K562 (cell line): ENCODE measurements around the gene YAF2. TPM values are rescaled to one million over a fixed set of nuclear protein-coding genes. Genes with fewer than 3 reads are reported as not detected.

Experiments used
- ATAC-seq: fragments of 200-7000 bp; cut with Tn5 transposase; 3 replicates; pipeline ENCODE4 v1.9.1; 2020; ENCODE audit warnings: moderate library complexity
- BruUV-seq: library from RNA; stranded (reverse); fragments of 400-500 nt; replicated peaks from 2 replicates; lab custom pipeline; 2021; lab: Mats Ljungman, UMichigan
- CTCF ChIA-PET: fragments of 300-600 bp; formaldehyde crosslinking; extraction: SDS; loops from one replicate; lab custom pipeline; 2021; ENCODE audit warnings: low intra/inter-chr PET ratio; lab: Yijun Ruan, JAX
- POLR2A ChIA-PET: fragments of 300-600, 350-650 bp; sonication (Branson Sonifier 250); formaldehyde crosslinking; extraction: SDS; loops from one replicate; lab custom pipeline; 2021; ENCODE audit warnings: antibody characterized with exemption, inconsistent platforms; lab: Yijun Ruan, JAX
- DNase-seq, 4 experiments: peaks; one replicate each; pipeline versions ENCODE4 v3.0.0 to v3.0.0-alpha.2; 2011 to 2018; ENCODE audit warnings: low spot score in 3 of 4, mixed read lengths in 3 of 4; ENCODE audit errors: extremely low read depth in 1 of 4
- FAIRE-seq: peaks from 2 replicates; lab custom pipeline; 2011; peaks lifted over from hg19 to GRCh38; lab: Jason Lieb, UNC
- H2AFZ ChIP-seq: 2 replicates; pipeline ENCODE4 v1.6.0; 2011; ENCODE audit warnings: low read depth, low read length, control low read depth, inconsistent platforms
- H3K27ac ChIP-seq: fragments of 200-600 bp; 3 replicates; pipeline ENCODE4 v1.8.0; 2011; ENCODE audit warnings: low read depth, mild to moderate bottlenecking, control low read depth, inconsistent platforms, low read length, moderate library complexity, mixed read lengths; ENCODE audit errors: extremely low read depth
- H3K27me3 ChIP-seq, 2 experiments: fragments of 300-600 bp in 1 of 2; 2 replicates in 1 of 2; 3 replicates in 1 of 2; pipeline versions ENCODE4 v1.6.0 to v1.8.0; 2011; ENCODE audit warnings: inconsistent platforms in 2 of 2, low read length in 2 of 2, mild to moderate bottlenecking in 1 of 2, mixed read lengths in 1 of 2, moderate library complexity in 1 of 2; ENCODE audit not compliant: control insufficient read depth in 2 of 2, insufficient read depth in 2 of 2
- H3K36me3 ChIP-seq: fragments of 300-600 bp; 3 replicates; pipeline ENCODE4 v1.8.0; 2011; ENCODE audit warnings: mild to moderate bottlenecking, low read length, inconsistent platforms; ENCODE audit not compliant: control insufficient read depth, insufficient read depth
- H3K4me1 ChIP-seq, 2 experiments: fragments of 200-600 bp in 1 of 2; replicated peaks in 1 of 2; 2 replicates in 1 of 2; 3 replicates in 1 of 2; pipeline versions ENCODE4 v1.5.1 to v1.8.0; 2011; ENCODE audit warnings: inconsistent platforms in 2 of 2, low read length in 2 of 2, mild to moderate bottlenecking in 1 of 2, mixed read lengths in 1 of 2, moderate library complexity in 1 of 2; ENCODE audit not compliant: control insufficient read depth in 2 of 2, insufficient read depth in 2 of 2
- H3K4me2 ChIP-seq: 2 replicates; pipeline ENCODE4 v1.6.1; 2011; ENCODE audit warnings: low read length, control low read depth, inconsistent platforms, mixed read lengths; ENCODE audit not compliant: insufficient read depth
- H3K4me3 ChIP-seq: fragments of 200-600 bp; sonication (generic), shearing (Covaris generic); 2 replicates; pipeline ENCODE4 v1.5.1; 2016; ENCODE audit warnings: control low read depth, inconsistent platforms
- H3K79me2 ChIP-seq: fragments of 200-600 bp; 3 replicates; pipeline ENCODE4 v1.8.0; 2011; ENCODE audit warnings: low read length, inconsistent platforms; ENCODE audit not compliant: control insufficient read depth, insufficient read depth
- H3K9ac ChIP-seq, 2 experiments: 2 replicates each; pipeline versions ENCODE4 v1.6.0 to v1.6.1; 2011; ENCODE audit warnings: low read depth in 2 of 2, low read length in 2 of 2, control low read depth in 1 of 2, inconsistent platforms in 1 of 2, mild to moderate bottlenecking in 1 of 2, mixed read lengths in 1 of 2; ENCODE audit not compliant: insufficient read depth in 1 of 2
- H3K9me1 ChIP-seq: one replicate; pipeline ENCODE4 v1.6.0; 2011; ENCODE audit warnings: inconsistent platforms, mild to moderate bottlenecking, low read length, moderate library complexity; ENCODE audit not compliant: control insufficient read depth, insufficient read depth
- H3K9me3 ChIP-seq: replicated peaks from 2 replicates; pipeline ENCODE4 v1.5.1; 2011; ENCODE audit warnings: low read depth, low read length, inconsistent platforms; ENCODE audit not compliant: control insufficient read depth, insufficient read depth
- H4K20me1 ChIP-seq: replicated peaks from 2 replicates; pipeline ENCODE4 v1.6.1; 2011; ENCODE audit warnings: low read length, inconsistent platforms, mixed read lengths; ENCODE audit not compliant: control insufficient read depth, insufficient read depth
- ARID3B ChIP-seq: fragments of 250-450 bp; sonication (Bioruptor Pico); IDR thresholded peaks from 2 replicates; pipeline ENCODE4 v1.4.0; 2020; ENCODE audit warnings: borderline replicate concordance
- CBX8 ChIP-seq: fragments of 200-600 bp; sonication (generic); IDR thresholded peaks from 2 replicates; pipeline ENCODE4 v1.6.1; 2012; ENCODE audit warnings: borderline replicate concordance, mixed run types, low read depth, mild to moderate bottlenecking, moderate library complexity, mixed read lengths, low read length, control low read depth, inconsistent platforms; ENCODE audit not compliant: poor library complexity, severe bottlenecking; ENCODE audit errors: extremely low read depth
- FOS ChIP-seq: IDR thresholded peaks from 3 replicates; pipeline ENCODE4 v1.6.1; 2011; ENCODE audit not compliant: insufficient read length; ENCODE audit errors: extremely low read depth
- GTF3C2 ChIP-seq: IDR thresholded peaks from 3 replicates; pipeline ENCODE4 v1.6.1; 2011; ENCODE audit warnings: borderline replicate concordance, mild to moderate bottlenecking, moderate library complexity; ENCODE audit not compliant: insufficient read length; ENCODE audit errors: extremely low read depth
- HNRNPL ChIP-seq: fragments of 200-400 bp; formaldehyde crosslinking; IDR thresholded peaks from 2 replicates; pipeline ENCODE4 v1.6.1; 2017; ENCODE audit warnings: low read depth, mild to moderate bottlenecking, low read length
- IRF1 ChIP-seq: sonication (generic); formaldehyde crosslinking; IDR thresholded peaks from 2 replicates; pipeline ENCODE4 v1.8.0; 2022; ENCODE audit warnings: missing genetic modification reagents, mild to moderate bottlenecking, borderline replicate concordance
- IRF9 ChIP-seq: fragments of 450-650 bp; IDR thresholded peaks from 2 replicates; pipeline ENCODE4 v1.6.1; 2016; ENCODE audit warnings: missing biosample characterization, missing genetic modification characterization
- RUNX1 ChIP-seq: sonication (generic); IDR thresholded peaks from 2 replicates; pipeline ENCODE4 v1.6.1; 2016; ENCODE audit warnings: antibody characterized with exemption, low read depth
- THAP12 ChIP-seq: fragments of 250-450 bp; sonication (Bioruptor Pico); IDR thresholded peaks from 2 replicates; pipeline ENCODE4 v1.9.0; 2021; ENCODE audit warnings: mild to moderate bottlenecking, inconsistent platforms
- TSC22D4 ChIP-seq: fragments of 450-650 bp; IDR thresholded peaks from 2 replicates; pipeline ENCODE4 v1.6.1; 2016; ENCODE audit warnings: missing genetic modification characterization, missing biosample characterization, control low read depth
- ZC3H8 ChIP-seq: fragments of 450-650 bp; IDR thresholded peaks from 2 replicates; pipeline ENCODE4 v1.6.1; 2017
- ZNF133 ChIP-seq: fragments of 250-450 bp; sonication (Bioruptor Pico); IDR thresholded peaks from 2 replicates; pipeline ENCODE4 v1.4.0; 2020; ENCODE audit warnings: mild to moderate bottlenecking
- ZNF143 ChIP-seq: sonication (generic); formaldehyde crosslinking; IDR thresholded peaks from 2 replicates; pipeline ENCODE4 v1.9.0; 2022; ENCODE audit warnings: mild to moderate bottlenecking, missing genetic modification reagents
- ZNF311 ChIP-seq: fragments of 250-450 bp; sonication (Bioruptor Pico); IDR thresholded peaks from 2 replicates; pipeline ENCODE4 v1.4.0; 2020; ENCODE audit warnings: mild to moderate bottlenecking, moderate library complexity
- in situ Hi-C: fragments of 300-500 bp; cut with MboI; formaldehyde crosslinking; loops from 4 replicates; pipeline ENCODE4 v1.15.0; 2018; ENCODE audit warnings: inconsistent platforms, mixed read lengths
- intact Hi-C: fragments of 100-400 bp; cut with micrococcal nuclease; formaldehyde crosslinking; loops from 2 replicates; pipeline ENCODE4 v1.14.2; 2022
- polyA plus RNA-seq, 8 experiments: library from polyadenylated mRNA; depleted of rRNA in 4 of 8; stranded (reverse) in 5 of 8; unstranded in 3 of 8; fragments of >200 nt; fragmentation: Nextera tagmentation in 2 of 8; fragmentation: Illumina TruSeq in 1 of 8; extraction: Ambion mirVana in 2 of 8; extraction: Trizol in 1 of 8; gene quantifications; 2 replicates each; pipeline versions ENCODE4 v1.2.1 to v1.2.3, GENCODE V29; 2011 to 2014; ENCODE audit warnings: inconsistent platforms in 1 of 8, missing spikeins in 1 of 8
- total RNA-seq, 7 experiments: library from RNA; depleted of rRNA in 6 of 7; stranded (reverse); fragments of >200 nt in 6 of 7; fragmentation: Illumina TruSeq in 2 of 7; extraction: Trizol in 2 of 7; gene quantifications; 2 replicates each; pipeline versions ENCODE4 v1.2.1 to v1.2.3, GENCODE V29; 2011 to 2021; ENCODE audit warnings: low replicate concordance in 1 of 7

YAF2 gene
- total and polyA plus RNA-seq, 9 of the 15 experiments (the other 6 are each of a cell fraction or from before 2014, with no cell fraction given) = 10.6 to 26.4 (median 21.3) TPM

GRCh38 chr12:42190376-42190775 lies 47.7 kb downstream of the YAF2 start:
- Histone ChIP-seq H3K9me1 (no peaks in the 10 kb centered on the region), H3K9ac (no peak overlapping the region), H3K4me3 (no peak overlapping the region), H3K4me2 (no peak overlapping the region), H3K9me3 (no peaks in the 10 kb centered on the region), H3K79me2 (no peaks in the 10 kb centered on the region), H2AFZ (no peak overlapping the region), H3K4me1 (no peaks in the 10 kb centered on the region), H3K36me3 (peaks cover 2% of the 10 kb centered on the region; the same call in 1 of the 3 replicates), H3K27ac (no peak overlapping the region), H3K27me3 (no peaks in the 10 kb centered on the region), H4K20me1 (no peaks in the 10 kb centered on the region)
- in situ Hi-C loops = no loop called here
- ChIA-PET CTCF (interaction anchor here (0.7 kb wide), 1 partner anchor 98 kb away, joined by 5 read pairs; no protein-coding TSS in a partner anchor), POLR2A (interaction anchor here (0.6 to 0.7 kb wide), 2 partner anchors 8 to 25 kb away, joined by 3 read pairs; no protein-coding TSS in a partner anchor)
- no TSS peak for BruUV-seq
- FAIRE-seq (no peak), ATAC-seq (no peak), DNase-seq (no peak)
- intact Hi-C loops = no loop called here
- TF ChIP-seq CBX8 (no peak), ARID3B (CRISPR knock-in tag) (no peak), HNRNPL (no peak), IRF9 (tag) (no peak), IRF1 (CRISPR knock-in tag) (no peak), GTF3C2 (no peak), FOS (no peak), ZC3H8 (no peak), RUNX1 (no peak), ZNF143 (CRISPR knock-in tag) (no peak), ZNF133 (CRISPR knock-in tag) (no peak), THAP12 (CRISPR knock-in tag) (no peak), TSC22D4 (tag) (no peak), ZNF311 (CRISPR knock-in tag) (no peak)
